ENCODE results near the gene LRRC1.
"Not testable (repeated sequence)": the region's sequence is repeated elsewhere in the genome, so short reads cannot be mapped to it uniquely, and the experiment has no call there.

LRRC1 gene

GRCh38 chr6:53794720-53795339 is at the start of gene LRRC1:
LRRC1 (plus strand) TSS chr6:53795005; CDS start chr6:53795257, 252 bp downstream.
- no peak for DNase-seq

- DNase-seq: no peak
Measured at GRCh38 chr6:53746442-53747103, 48.2 kb upstream of the LRRC1 start.

- no peak for DNase-seq
Measured at GRCh38 chr6:53750052-53750650, 44.7 kb upstream of the LRRC1 start.

GRCh38 chr6:53751417-53751816 is 43.4 kb upstream of the LRRC1 start:
- DNase-seq: no peak

- DNase-seq: no peak
Measured at GRCh38 chr6:53752440-53752839, 42.4 kb upstream of the LRRC1 start.

GRCh38 chr6:53752856-53753255 is 41.9 kb upstream of the LRRC1 start:
- no peak for DNase-seq

- no peak for DNase-seq
Measured at GRCh38 chr6:53754330-53754729, 40.5 kb upstream of the LRRC1 start.

- DNase-seq: no peak
Measured at GRCh38 chr6:53756396-53756795, 38.4 kb upstream of the LRRC1 start.

- DNase-seq: no peak
Measured at GRCh38 chr6:53758496-53758895, 36.3 kb upstream of the LRRC1 start.

GRCh38 chr6:53761036-53761435 is 33.8 kb upstream of the LRRC1 start:
- DNase-seq: no peak

- DNase-seq: no peak
Measured at GRCh38 chr6:53765270-53765669, 29.5 kb upstream of the LRRC1 start.

GRCh38 chr6:53766930-53767329 is 27.9 kb upstream of the LRRC1 start:
- no peak for DNase-seq

- no peak for DNase-seq
Measured at GRCh38 chr6:53767941-53768340, 26.9 kb upstream of the LRRC1 start.

- no peak for DNase-seq
Measured at GRCh38 chr6:53768636-53769035, 26.2 kb upstream of the LRRC1 start.

GRCh38 chr6:53770780-53771249 is 24.0 kb upstream of the LRRC1 start:
- no peak for DNase-seq

GRCh38 chr6:53771785-53772624 is 22.8 kb upstream of the LRRC1 start:
- no peak for DNase-seq

- no peak for DNase-seq
Measured at GRCh38 chr6:53773044-53773696, 21.6 kb upstream of the LRRC1 start.

- not testable (repeated sequence) for DNase-seq
Measured at GRCh38 chr6:53776152-53776551, 18.7 kb upstream of the LRRC1 start.

- DNase-seq: not testable (repeated sequence)
Measured at GRCh38 chr6:53784991-53785390, 9.8 kb upstream of the LRRC1 start.

GRCh38 chr6:53786832-53787231 is 8.0 kb upstream of the LRRC1 start:
- DNase-seq: no peak

GRCh38 chr6:53790886-53791285 is 3.9 kb upstream of the LRRC1 start:
- DNase-seq: no peak

- no peak for DNase-seq
Measured at GRCh38 chr6:53792016-53792415, 2.8 kb upstream of the LRRC1 start.

- DNase-seq: no peak
Measured at GRCh38 chr6:53792973-53793317, 1.9 kb upstream of the LRRC1 start.
